Keratinocyte (primary cell): ENCODE measurements around the gene HIRA.

Experiments used
- EZH2 ChIP-seq: IDR thresholded peaks from one replicate; pipeline ENCODE4 v1.6.1; 2012; ENCODE audit warnings: inconsistent platforms, mild to moderate bottlenecking, low read length, moderate library complexity
- TF ChIP-seq, protein P1 (sequence below), 3 experiments: IDR thresholded peaks in 1 of 3; conservative IDR thresholded peaks in 1 of 3; optimal IDR thresholded peaks in 1 of 3; 2 replicates in 2 of 3; 3 replicates in 1 of 3; pipeline versions ENCODE3 to v1.5.1; 2011; ENCODE audit warnings: low read length in 3 of 3, mild to moderate bottlenecking in 3 of 3, moderate library complexity in 2 of 3, control low read depth in 1 of 3, inconsistent platforms in 1 of 3; ENCODE audit not compliant: insufficient read depth in 2 of 3; ENCODE audit errors: extremely low read depth in 1 of 3

GRCh38 chr22:19376247-19376646, 55.3 kb downstream of the HIRA start:
- TF ChIP-seq EZH2: no peak
- TF ChIP-seq, protein P1, sequence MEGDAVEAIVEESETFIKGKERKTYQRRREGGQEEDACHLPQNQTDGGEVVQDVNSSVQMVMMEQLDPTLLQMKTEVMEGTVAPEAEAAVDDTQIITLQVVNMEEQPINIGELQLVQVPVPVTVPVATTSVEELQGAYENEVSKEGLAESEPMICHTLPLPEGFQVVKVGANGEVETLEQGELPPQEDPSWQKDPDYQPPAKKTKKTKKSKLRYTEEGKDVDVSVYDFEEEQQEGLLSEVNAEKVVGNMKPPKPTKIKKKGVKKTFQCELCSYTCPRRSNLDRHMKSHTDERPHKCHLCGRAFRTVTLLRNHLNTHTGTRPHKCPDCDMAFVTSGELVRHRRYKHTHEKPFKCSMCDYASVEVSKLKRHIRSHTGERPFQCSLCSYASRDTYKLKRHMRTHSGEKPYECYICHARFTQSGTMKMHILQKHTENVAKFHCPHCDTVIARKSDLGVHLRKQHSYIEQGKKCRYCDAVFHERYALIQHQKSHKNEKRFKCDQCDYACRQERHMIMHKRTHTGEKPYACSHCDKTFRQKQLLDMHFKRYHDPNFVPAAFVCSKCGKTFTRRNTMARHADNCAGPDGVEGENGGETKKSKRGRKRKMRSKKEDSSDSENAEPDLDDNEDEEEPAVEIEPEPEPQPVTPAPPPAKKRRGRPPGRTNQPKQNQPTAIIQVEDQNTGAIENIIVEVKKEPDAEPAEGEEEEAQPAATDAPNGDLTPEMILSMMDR (optimal IDR thresholded peaks at IDR 0.05 in 1 of 3, IDR thresholded peaks at IDR 0.05 in 1 of 3, conservative IDR thresholded peaks at IDR 0.05 in 1 of 3; ENCODE audit: extremely low read depth in 1 of 3, insufficient read depth in 2 of 3, low read length in 3 of 3): no peak
